Fibroblast of villous mesenchyme (primary cell): ENCODE data around the gene CSMD2. TPM values are rescaled to one million over a fixed set of nuclear protein-coding genes. Genes with fewer than 3 reads are reported as not detected.

ENCODE experiments used
- DNase-seq: peaks from one replicate; pipeline ENCODE4 v3.0.0-alpha.2; 2010; ENCODE audit warnings: low read depth
- H3K4me3 ChIP-seq: 2 replicates; pipeline ENCODE4 v1.5.1; 2011; ENCODE audit warnings: low read depth, mild to moderate bottlenecking, low read length
- CTCF ChIP-seq: IDR thresholded peaks from 2 replicates; pipeline ENCODE4 v1.5.1; 2012; ENCODE audit warnings: low read depth, mild to moderate bottlenecking, low read length; ENCODE audit not compliant: insufficient read depth
- total RNA-seq: library from RNA; depleted of rRNA; stranded (reverse); fragments of >200 nt; gene quantifications from 2 replicates; pipeline ENCODE4 v1.2.3, GENCODE V29; 2012

The CSMD2 gene
- total RNA-seq, 1 donor: 3.0 TPM

GRCh38 chr1:34070201-34070836 is 94.7 kb downstream of the CSMD2 start:
- no peak for DNase-seq
- no peak overlapping the region for H3K4me3 ChIP-seq
- TF ChIP-seq CTCF: no peak

GRCh38 chr1:34066981-34067603 is 97.9 kb downstream of the CSMD2 start:
- peak; percentile 24 for DNase-seq
- H3K4me3 ChIP-seq: no peak overlapping the region
- TF ChIP-seq CTCF: no peak

- TF ChIP-seq CTCF: no peak
- no peak overlapping the region for H3K4me3 ChIP-seq
- no peak for DNase-seq
These were observed 98.9 kb downstream of the CSMD2 start for GRCh38 chr1:34066166-34066565.

GRCh38 chr1:34065498-34065897 is 99.5 kb downstream of the CSMD2 start:
- TF ChIP-seq CTCF: no peak
- no peak overlapping the region for H3K4me3 ChIP-seq
- DNase-seq: no peak

- no peak for DNase-seq
- no peak for TF ChIP-seq CTCF
- no peak overlapping the region for H3K4me3 ChIP-seq
These were observed 104.1 kb downstream of the CSMD2 start for GRCh38 chr1:34060901-34061415.

- H3K4me3 ChIP-seq: no peak overlapping the region
- no peak for TF ChIP-seq CTCF
- no peak for DNase-seq
These were observed 104.8 kb downstream of the CSMD2 start for GRCh38 chr1:34060187-34060730.
